Nephron progenitor cell (in vitro differentiated cells): Measurements from ENCODE around the gene PAX8.

Experiments used
- DNase-seq: peaks from one replicate; pipeline ENCODE4 v3.0.0; 2021
- H3K27ac Mint-ChIP-seq: 2 replicates; pipeline ENCODE4 v1.8.0; 2021; ENCODE audit warnings: mild to moderate bottlenecking, moderate library complexity, mixed read lengths
- H3K27me3 Mint-ChIP-seq: 2 replicates; pipeline ENCODE4 v1.8.0; 2021; ENCODE audit warnings: mild to moderate bottlenecking, low read depth, mixed read lengths; ENCODE audit not compliant: poor library complexity
- H3K36me3 Mint-ChIP-seq: 2 replicates; pipeline ENCODE4 v1.8.0; 2021; ENCODE audit warnings: low read depth, mixed read lengths
- H3K4me1 Mint-ChIP-seq: 2 replicates; pipeline ENCODE4 v1.8.0; 2021; ENCODE audit warnings: mixed read lengths
- H3K4me3 Mint-ChIP-seq: 2 replicates; pipeline ENCODE4 v1.8.0; 2021; ENCODE audit warnings: mild to moderate bottlenecking, moderate library complexity, mixed read lengths
- H3K9me3 Mint-ChIP-seq: 2 replicates; pipeline ENCODE4 v1.8.0; 2021; ENCODE audit warnings: mild to moderate bottlenecking, moderate library complexity, mixed read lengths
- CTCF ChIP-seq: fragments of 200-600 bp; sonication (generic); IDR thresholded peaks from 2 replicates; pipeline ENCODE4 v1.5.0; 2021; ENCODE audit warnings: antibody characterized with exemption

Gene PAX8

GRCh38 chr2:113197347-113198047 lies 81.2 kb downstream of the PAX8 start:
- no peak for DNase-seq
- H3K27me3 Mint-ChIP-seq = peaks cover 46% of the 10 kb centered on the region
- TF ChIP-seq CTCF = no peak
- H3K4me3 Mint-ChIP-seq = peak overlapping the region; percentile 79
- no peak overlapping the region for H3K27ac Mint-ChIP-seq
- no peaks in the 10 kb centered on the region for H3K36me3 Mint-ChIP-seq
- no peaks in the 10 kb centered on the region for H3K9me3 Mint-ChIP-seq
- H3K4me1 Mint-ChIP-seq = peaks cover 21% of the 10 kb centered on the region

- no peak overlapping the region for H3K27ac Mint-ChIP-seq
- H3K36me3 Mint-ChIP-seq = no peaks in the 10 kb centered on the region
- H3K27me3 Mint-ChIP-seq = peaks cover 46% of the 10 kb centered on the region
- H3K9me3 Mint-ChIP-seq = no peaks in the 10 kb centered on the region
- no peak for TF ChIP-seq CTCF
- peak overlapping the region; percentile 60 for H3K4me3 Mint-ChIP-seq
- peaks cover 14% of the 10 kb centered on the region for H3K4me1 Mint-ChIP-seq
- no peak for DNase-seq
These were observed 81.9 kb downstream of the PAX8 start for GRCh38 chr2:113196839-113197238.

DNA sequence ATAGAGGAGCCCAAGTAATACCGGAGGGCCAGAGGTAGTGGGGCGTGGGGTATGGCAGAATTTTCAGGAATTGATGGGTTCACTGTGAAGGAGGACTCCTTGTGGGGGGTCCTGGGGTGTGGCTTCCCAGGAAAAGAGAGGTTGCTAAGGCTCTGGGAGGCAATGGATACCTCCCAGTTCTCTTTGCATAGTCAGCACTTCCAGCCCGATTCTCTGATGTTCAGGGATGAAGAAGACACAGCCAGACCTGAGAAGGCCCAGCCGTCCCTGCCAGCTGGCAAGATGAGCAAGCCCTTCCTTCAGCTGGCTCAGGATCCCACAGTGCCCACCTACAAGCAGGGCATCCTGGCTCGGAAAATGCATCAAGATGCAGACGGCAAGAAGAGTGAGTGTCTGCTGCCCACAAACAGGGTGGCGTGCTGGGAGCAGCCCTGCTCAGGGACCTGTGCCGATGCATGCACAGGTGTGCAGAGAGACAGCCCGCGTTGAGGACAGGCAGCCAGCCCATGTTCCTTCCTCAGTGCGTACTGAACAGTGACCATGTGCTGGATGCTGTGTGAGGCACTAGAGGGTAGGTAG lies 82.7 kb downstream of the PAX8 start:
- H3K4me1 Mint-ChIP-seq = peaks cover 12% of the 10 kb centered on the region
- no peak for DNase-seq
- no peaks in the 10 kb centered on the region for H3K9me3 Mint-ChIP-seq
- no peak overlapping the region for H3K27ac Mint-ChIP-seq
- peaks cover 46% of the 10 kb centered on the region for H3K27me3 Mint-ChIP-seq
- no peak for TF ChIP-seq CTCF
- no peak overlapping the region for H3K4me3 Mint-ChIP-seq
- H3K36me3 Mint-ChIP-seq = no peaks in the 10 kb centered on the region

DNA sequence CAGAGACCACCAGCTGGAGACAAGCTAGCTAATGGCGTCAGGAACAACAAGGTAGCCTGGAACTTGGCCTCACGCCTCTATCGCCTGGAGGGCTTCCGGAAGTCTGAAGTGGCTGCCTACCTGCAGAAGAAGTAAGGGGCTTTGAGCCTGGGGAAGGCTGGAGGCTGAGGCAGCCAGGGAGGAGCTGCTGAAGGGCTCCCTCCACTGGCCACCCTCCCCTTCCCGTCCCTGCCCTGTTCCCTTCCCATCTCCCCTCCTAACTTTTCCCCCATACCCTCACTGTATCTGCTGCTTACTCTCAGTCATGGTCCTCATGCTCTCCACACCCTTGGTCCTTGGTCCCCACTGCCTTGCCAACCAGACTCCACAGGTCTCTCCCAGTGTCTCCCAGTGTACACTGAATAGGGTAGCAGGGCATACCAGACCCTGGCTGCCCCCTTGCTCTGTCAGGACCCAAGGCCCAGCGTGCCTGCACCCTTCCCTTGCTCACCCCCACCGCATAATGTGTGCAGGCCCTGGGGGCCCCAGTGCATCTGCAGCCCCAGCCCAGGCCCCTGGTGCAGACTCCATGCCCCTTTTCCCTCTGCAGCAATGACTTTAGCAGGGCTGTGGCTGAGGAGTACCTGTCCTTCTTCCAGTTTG lies 86.1 kb downstream of the PAX8 start:
- H3K4me3 Mint-ChIP-seq = no peak overlapping the region
- H3K9me3 Mint-ChIP-seq = no peaks in the 10 kb centered on the region
- TF ChIP-seq CTCF = no peak
- H3K36me3 Mint-ChIP-seq = no peaks in the 10 kb centered on the region
- peaks cover 32% of the 10 kb centered on the region for H3K27me3 Mint-ChIP-seq
- H3K4me1 Mint-ChIP-seq = peaks cover 15% of the 10 kb centered on the region
- no peak overlapping the region for H3K27ac Mint-ChIP-seq
- DNase-seq = no peak

DNA sequence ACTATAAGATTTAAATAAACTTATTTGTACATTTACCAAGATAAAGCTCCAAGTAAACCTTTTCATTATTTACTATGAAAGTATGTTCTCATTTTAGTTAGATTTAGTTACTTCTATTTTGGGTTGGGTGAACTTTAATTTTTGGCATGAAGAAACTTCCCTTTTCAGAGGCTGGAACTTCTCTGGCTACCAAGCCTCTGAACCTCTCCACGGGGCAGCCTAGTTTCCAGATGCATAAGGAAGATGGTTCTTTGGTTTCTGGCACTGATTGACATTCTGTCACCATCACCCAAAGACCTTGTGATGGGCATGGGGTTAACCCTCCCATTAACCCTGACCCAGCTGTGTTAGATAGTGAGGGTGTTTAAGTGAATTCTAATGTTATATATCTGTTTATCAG lies 87.8 kb downstream of the PAX8 start:
- H3K9me3 Mint-ChIP-seq = no peaks in the 10 kb centered on the region
- DNase-seq = no peak
- H3K27me3 Mint-ChIP-seq = peaks cover 20% of the 10 kb centered on the region
- H3K4me1 Mint-ChIP-seq = peaks cover 26% of the 10 kb centered on the region
- TF ChIP-seq CTCF = no peak
- H3K4me3 Mint-ChIP-seq = no peak overlapping the region
- H3K36me3 Mint-ChIP-seq = no peaks in the 10 kb centered on the region
- H3K27ac Mint-ChIP-seq = no peak overlapping the region
